CD4-positive, alpha-beta T cell treated with Interleukin-6 for 4 hours (primary cell): ENCODE results near the gene AMOTL1.
"Not testable (repeated sequence)": the region's sequence is repeated elsewhere in the genome, so short reads cannot be mapped to it uniquely, and the experiment has no call there.

Source experiments
- DNase-seq: peaks from one replicate; pipeline ENCODE4 v3.0.0-alpha.2; 2020; ENCODE audit warnings: mixed read lengths

The AMOTL1 gene

DNA sequence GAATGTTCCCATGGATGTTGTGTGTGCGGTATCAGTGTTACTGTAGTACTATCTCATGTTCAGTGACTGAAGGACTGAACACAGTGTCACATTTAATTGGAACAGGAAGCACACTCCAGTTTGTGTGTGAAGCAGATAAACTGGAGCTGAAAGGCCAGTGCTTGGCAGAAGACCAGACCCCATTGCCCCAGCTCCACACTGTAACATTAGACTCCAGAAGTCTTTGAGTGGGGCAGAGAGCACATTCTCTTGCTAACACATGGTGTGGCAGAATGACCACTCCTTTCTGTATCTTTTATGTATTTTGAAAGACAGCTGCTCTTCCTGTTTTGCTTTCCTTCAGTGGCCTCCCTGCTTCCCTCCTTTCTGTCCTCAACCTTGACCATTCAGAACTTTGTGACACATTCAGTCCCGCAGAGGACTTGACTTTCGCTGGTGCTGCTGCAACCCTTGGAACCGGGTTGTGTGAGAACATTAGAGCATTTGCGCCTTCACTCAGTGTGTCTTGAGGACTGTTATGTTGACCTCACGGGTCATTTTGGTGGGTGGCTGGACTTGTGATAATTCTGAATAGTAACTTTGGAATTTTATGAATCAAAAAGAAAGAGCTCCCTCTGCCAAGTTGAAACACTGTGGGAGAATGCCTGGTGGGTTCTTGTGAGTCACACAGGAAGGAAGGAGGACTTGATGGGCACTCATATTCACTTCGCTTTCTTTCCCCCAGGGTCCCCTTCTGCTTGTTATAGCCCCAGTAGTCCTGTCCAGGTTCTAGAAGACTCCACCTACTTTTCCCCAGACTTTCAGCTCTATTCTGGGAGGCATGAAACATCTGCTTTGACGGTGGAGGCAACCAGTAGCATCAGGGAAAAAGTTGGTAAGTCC, 26.4 kb downstream of the AMOTL1 start:
- no peak for DNase-seq

GRCh38 chr11:94795476-94796189, 27.5 kb downstream of the AMOTL1 start:
- no peak for DNase-seq

- DNase-seq, result no peak
These were observed 28.0 kb downstream of the AMOTL1 start for GRCh38 chr11:94796190-94796580.

DNA sequence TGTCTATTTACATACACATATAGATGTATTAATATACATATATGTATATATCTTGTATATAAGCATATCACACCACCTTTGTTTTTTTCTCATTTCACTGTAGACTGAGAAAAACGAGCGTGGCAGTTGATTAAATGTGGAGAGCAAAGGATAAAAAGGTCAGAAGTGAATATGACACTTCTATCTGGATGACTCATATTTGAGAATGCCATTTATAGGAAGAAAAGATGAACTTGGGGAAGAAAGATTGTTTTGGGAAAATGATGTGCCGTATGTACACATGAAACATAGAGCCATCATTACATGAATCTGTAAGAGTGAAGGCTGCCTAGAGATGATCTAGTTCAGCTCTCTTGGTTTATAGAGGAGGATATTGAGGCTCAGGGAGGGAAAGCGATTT, 28.7 kb downstream of the AMOTL1 start:
- DNase-seq, result no peak

DNA sequence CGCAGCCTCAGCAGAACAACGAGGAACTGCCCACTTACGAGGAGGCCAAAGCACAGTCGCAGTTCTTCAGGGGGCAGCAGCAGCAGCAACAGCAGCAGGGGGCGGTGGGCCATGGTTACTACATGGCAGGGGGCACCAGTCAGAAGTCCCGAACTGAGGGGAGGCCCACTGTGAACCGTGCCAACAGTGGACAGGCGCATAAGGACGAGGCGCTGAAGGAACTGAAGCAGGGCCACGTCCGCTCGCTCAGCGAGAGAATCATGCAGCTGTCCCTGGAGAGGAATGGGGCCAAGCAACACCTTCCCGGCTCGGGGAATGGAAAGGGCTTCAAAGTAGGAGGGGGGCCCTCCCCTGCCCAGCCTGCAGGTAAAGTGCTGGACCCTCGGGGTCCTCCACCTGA, 31.6 kb downstream of the AMOTL1 start:
- no peak for DNase-seq

GRCh38 chr11:94800414-94800813, 32.3 kb downstream of the AMOTL1 start:
- no peak for DNase-seq

DNA sequence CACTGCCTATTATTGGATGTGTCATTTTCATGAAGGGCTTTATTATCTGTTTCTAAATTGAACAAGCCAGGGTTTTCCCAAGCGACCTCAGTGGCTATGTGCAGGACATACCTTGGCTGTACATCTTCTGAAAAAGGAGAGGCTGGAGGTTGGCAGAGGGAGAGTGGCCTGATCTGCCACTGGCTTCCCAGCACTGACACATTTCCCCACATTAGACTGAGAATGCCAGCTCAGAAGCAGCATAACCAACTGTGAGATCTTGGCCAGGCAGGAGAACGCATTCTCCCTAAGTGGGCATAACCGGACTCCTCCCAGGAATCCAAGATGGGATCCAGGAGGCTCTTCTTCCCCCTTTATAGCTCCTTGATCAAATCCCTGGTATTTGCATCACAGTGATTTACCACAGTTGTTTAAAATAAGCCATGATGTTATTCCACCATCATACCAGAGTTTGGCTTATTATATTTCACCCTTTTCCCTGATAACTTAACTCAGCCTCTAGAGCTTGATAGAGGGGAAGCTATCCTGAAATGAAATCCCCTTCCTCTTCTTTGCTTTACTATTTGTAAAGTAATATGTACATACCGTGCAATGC, 33.8 kb downstream of the AMOTL1 start:
- DNase-seq, result no peak

DNA sequence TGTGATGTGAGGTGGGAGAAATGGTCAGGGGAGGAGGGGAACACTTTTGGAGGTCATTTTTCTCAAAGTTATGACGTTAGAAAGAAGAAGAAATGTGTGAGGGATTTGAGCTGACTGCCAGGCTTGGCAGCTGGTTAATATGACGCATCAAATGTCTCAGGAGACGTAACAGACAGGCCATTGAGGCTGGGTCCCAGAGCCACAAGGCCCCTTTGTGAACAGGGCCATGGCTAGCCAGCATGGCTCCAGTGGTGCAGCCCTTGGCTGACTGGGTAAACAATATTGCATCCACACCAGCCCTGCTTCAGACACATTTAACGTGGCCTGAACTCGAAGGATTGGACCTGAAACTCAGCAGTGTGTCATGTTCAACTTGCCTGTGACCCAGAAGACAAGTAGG, 34.3 kb downstream of the AMOTL1 start:
- DNase-seq, result no peak

GRCh38 chr11:94803491-94803890, 35.3 kb downstream of the AMOTL1 start:
- DNase-seq, result no peak

GRCh38 chr11:94804874-94805273, 36.7 kb downstream of the AMOTL1 start:
- no peak for DNase-seq

DNA sequence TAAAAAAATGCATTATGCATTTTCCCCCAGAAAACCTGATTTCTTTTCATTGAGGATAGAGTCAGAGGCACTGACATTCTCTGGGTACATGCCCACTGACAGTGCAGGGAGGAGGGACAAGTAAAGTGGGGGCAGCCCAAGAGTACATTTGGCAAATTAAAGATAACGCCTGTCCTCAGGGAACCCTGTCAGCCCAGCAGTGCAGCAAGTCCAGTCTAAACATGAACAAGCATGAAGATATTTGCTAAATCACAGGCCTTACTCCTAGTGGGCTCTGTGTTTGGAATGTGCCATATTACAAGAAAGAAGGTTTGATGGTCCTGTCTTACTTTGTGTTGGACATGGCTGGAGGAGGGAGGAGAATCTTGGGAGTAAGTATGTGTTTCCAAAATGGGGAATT, 37.9 kb downstream of the AMOTL1 start:
- DNase-seq, result no peak

GRCh38 chr11:94806419-94806818, 38.3 kb downstream of the AMOTL1 start:
- DNase-seq, result no peak

- no peak for DNase-seq
These were observed 41.1 kb downstream of the AMOTL1 start for GRCh38 chr11:94809251-94809650.

DNA sequence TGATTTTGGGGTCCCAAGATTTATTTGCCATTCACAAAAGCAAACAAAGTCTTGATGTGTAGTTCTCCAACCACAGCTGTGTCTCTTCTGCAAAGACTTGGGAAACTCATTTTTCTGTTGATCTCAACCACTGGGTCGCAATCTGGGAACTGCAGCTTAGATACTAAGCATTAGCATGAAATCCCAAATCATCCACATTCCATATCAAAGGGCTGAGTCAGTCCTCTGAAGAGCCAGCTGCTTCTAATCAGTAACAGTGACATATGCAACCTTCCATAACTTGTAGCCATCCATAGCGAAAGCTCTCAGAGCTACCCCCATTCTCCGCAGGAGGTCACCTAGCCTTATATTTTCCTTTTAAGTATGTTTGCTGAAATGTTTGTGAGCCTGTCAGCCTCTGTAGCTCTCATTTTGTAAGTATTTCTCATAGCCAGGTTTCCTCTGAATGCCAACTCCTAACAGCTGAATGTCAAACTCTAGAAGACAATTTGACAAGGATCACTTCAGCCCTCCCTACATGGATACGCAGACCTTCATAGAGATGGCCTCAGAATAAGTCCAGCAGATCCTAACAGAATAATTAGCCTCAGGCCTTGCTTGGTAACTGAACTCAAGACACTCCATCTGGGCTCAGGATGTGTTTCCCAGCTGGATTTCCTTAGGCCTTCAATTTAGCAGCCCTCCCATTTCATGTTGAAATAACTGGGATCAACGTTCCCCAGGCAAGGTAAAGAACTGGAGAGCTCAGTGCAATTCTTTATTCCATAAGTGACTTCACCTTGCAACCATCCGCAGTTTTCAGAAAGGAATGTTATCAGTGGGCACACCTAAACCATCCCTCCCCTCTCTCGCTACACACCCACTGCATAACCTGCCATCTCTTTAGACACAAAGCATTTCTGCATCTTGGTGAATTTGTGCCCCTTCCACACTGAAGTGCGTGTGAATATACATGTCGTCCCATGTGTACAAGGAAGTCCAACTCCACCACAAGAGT, 44.9 kb downstream of the AMOTL1 start:
- not testable (repeated sequence) for DNase-seq

GRCh38 chr11:94814272-94814976, 46.3 kb downstream of the AMOTL1 start:
- no peak for DNase-seq

DNA sequence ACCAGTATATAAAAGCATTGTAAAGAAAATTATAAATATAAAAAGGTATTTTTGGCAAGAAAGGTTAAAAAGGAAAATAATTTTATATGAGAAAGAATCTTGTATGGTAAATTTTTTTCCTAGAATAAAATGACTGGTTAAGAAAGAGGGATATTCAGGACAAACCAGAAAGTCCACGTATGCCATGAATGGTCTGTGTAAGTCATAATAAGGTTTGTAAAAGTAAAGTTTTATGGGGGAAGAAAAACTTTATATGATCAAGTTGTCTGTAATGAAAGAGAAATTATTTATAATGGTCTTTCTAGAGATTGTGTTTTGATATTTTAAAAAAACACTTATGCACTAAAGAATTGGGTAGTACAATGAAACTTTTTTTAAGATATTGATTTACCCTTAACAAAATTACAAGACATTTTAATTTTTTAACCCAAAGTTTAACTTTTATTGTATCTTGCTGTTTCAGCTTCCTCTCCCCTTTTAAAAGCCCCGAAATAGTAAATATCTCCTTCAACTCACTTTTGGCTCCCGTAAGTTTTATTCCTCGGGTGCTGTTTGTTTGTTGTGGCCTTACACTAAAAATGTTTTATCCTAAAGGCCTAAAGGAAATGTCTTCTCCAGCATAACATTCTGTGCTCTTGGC, 47.7 kb downstream of the AMOTL1 start:
- DNase-seq, result no peak

DNA sequence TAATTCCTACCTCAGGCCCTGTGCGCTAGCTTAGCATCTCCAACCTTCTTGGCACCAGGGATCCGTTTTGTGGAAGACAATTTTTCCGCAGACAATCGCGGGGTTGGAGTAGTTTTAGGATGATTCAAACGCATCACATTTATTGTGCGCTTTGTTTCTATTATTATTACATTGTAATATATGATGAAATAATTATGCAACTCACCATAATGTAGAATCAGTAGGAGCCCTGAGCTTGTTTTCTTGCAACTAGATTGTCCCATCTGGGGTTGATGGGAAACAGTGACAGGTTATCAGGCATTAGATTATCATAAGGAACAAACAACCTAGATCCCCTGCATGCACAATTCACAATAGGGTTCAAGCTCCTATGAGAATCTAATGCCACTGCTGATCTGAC, 52.3 kb downstream of the AMOTL1 start:
- DNase-seq, result no peak

- DNase-seq, result no peak
These were observed 53.3 kb downstream of the AMOTL1 start for GRCh38 chr11:94821439-94821838.

DNA sequence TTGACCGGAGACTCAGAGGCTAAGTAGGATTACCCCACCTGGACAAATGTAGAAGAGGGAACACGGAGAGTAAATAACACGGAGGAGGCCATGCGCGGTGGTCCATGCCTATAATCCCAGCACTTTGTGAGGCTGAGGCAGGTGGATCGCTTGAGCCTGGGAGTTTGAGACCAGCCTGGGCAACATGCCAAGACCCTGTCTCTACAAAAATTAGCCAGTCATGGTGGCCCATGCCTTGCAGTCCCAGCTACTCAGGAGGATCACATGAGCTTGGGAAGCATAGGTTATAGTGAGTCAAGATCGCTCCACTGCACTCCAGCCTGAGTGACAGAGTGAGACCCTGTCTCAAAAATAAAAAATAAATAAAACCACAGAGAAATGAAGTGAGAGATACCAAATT, 53.9 kb downstream of the AMOTL1 start:
- no peak for DNase-seq

DNA sequence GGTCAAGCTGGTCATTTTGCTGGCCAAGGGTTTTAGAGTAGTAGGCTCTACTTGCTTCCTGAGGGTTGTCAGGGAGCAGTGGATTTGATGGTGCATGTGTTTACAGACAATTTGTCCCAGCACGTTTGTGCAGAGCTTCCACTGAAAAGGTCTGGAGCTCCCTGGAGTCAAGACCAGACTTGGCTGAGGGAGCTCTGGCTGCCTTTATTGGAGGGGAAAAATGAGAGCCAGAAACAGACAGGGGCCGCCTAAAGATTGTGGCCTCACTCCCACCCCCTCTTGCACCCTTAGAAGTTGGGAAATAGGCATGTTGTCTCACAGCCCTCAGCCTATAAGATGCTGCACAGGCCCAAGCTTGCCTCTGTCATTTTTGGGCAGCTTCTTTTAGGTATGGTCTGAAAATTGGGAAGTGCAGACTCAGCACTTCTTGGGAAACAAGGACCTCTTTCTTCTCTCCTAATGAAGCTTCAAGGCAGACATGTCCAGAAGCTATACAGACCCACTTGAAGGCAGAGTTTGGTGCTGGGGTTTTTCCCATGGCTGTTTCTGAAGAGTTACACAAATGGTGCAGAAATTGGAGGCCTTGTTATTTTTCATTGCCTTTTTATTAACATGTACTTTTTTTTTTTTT, 55.1 kb downstream of the AMOTL1 start:
- no peak for DNase-seq

- DNase-seq, result no peak
These were observed 56.9 kb downstream of the AMOTL1 start for GRCh38 chr11:94825031-94825430.
